NCI-H187 (cell line): ENCODE data around the gene XRCC5.

Experiments
- DNase-seq, 2 experiments: peaks; one replicate each; lab custom pipeline; 2025; lab: John Stamatoyannopoulos, UW

XRCC5 gene

DNA sequence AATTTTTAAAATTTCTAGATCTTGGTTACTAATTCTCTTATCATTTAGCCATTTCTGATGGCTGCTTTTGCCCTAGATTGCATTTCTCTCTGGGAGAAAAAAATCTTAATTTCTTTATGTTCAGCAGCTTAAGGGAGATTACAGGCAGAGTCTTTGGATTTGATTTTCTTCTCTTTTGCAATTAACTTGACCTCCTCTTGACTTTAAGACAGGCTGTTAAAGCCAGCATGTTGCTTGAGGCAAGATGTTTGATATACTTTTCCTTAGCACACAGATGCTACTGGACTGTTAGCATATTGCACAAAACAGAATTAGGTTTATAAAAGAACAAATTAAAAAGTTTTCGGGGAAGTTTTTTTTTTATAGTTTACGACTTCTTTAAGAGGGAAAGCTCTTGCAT is 50.0 kb downstream of the XRCC5 start:
- DNase-seq, result no peak

DNA sequence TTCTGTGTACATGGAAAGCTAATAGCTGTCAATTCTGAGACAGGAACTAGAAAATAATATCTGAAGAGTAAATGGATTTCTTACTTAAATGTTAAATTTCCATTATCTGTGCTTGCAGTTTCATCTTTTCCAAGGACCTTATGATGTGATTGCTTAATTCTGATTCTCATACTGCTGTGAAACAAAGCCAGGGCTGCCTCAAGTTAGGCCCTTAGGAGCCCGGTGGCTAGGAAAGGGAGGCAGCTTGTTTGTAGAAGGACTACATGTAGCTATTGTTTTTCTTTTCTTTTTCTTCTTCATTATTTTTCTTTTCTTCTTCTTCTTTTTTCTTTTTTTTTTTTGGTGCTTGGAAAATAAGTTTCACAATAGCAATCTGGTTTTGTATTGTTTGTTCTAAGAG is 50.5 kb downstream of the XRCC5 start:
- no peak for DNase-seq

DNA sequence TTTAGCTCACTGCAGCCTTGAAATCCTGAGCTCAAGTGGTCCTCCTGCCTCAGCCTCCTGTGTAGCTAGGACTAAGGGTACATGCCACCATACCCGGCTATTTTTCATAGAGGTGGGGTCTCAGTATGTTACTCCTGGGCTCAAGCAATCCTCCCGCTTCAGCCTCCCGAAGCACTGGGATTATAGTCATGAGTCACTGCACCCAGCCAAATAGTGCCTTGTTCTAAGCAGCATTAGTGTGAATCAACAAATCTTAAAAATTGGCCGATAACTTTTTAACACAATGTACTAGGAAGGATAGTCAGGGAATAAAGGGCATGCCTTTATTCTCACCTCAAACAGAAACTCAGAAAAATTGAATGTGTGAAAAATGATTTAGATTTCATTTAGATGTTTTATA is 51.6 kb downstream of the XRCC5 start:
- no peak for DNase-seq

DNA sequence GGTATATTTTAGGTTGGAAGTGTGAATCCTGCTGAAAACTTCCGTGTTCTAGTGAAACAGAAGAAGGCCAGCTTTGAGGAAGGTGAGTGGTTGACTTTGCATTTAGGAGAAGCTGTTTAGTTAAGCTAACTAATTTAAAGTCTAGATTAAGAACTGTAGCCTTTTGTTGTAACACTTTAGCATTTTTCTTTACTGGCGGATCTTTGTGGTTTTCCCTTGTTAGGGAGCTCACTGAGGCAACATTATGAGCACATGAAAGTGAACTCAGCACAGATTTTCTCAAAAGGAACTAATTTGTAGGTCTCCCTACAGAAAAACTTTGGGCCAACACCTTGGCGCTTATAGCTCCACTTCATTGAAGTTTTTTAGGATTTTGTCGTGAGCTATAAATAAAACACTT is 52.8 kb downstream of the XRCC5 start:
- DNase-seq, result no peak

DNA sequence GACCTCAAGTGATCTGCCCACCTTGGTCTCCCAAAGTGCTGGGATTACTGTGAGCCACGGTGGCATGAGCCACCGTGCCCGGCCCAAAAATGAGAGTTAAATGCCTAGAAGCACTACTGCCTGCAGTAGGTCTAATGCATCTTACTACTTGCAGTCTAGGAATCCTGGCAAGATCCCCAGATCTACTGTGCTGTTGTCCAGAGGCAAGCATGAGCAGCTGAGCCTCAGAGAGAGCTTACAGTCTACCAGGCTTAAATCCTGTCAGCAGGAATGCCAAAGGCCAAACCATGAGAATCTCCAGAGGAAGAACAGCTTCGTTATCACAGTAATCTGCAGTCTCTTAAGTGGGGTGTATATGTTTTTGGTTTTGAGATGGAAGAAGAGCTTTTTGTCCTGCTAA is 54.4 kb downstream of the XRCC5 start:
- DNase-seq, result no peak

DNA sequence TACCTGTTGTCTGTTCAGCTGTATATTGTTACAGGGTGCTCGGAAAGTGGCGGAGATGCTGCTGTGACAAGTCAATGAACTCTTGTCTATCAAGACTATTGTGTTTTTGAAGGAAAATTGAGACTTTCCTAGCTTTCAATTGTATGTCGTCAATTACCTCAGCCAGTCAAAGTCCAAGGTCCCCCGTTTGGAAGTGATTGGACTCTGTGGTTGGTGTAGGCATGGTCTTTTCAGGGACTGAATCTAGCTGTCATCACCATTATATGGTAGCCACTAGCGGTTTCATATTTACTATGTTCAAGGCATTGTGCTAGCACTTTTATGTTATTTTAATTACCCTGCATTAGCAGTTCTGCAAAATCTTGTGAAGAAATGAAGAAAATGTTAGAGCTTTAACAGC is 54.9 kb downstream of the XRCC5 start:
- DNase-seq, result no peak

DNA sequence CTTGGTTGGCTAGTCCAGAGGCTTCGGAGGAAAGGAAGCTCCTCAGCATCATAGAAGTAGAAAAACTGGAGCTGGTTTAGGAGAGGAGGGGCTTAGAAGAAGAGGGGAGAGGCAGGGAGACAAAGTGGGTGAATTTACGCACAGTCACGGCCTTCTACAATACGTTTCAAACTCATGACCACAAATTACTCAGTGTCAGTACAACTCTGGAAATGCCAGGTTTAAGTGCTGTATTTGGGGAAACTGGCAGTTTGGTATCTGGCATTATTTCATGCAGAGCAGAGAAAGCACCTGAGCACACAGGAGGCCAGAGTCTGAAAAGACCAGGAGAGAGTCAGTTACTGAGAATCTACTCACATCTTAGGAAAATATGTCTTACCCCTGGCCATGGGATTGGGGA is 55.4 kb downstream of the XRCC5 start:
- DNase-seq, result no peak

DNA sequence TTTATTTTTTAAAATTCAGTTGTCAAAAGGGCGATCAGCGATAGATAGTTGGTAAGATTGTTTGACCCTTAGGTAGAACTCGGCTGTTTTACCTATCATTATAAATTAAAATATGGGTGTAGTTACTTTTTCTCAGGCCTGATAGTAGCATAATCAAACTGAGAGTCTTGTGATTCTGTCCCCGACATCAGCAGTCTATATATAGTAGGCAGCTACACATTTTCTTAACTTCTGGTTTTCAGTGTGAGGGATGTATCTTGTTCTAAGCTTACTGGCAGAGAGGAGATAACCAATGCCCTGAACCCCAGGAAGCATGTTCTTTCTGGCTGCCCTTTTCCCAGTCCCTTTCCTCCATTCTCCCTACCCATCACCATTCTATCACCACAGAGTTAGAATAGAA is 56.6 kb downstream of the XRCC5 start:
- DNase-seq, result no peak

DNA sequence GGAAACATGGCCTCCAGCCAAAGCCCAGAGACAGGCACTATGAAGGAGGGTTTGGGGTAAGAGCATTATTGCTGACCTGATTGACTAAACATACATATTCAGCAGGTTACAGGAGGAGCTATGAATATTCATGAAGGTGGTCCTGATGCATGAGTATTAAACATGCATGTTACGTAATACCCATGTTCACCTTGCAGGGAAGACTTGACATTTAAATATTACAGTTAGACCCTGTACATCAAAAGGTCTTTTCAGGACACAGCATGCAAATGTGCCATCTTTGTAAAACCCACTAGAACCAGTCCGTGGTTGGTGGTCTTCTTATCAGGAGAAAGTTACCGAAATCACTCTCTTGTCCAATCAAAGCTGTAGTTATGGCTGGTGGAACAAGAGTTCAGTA is 59.9 kb downstream of the XRCC5 start:
- no peak for DNase-seq

DNA sequence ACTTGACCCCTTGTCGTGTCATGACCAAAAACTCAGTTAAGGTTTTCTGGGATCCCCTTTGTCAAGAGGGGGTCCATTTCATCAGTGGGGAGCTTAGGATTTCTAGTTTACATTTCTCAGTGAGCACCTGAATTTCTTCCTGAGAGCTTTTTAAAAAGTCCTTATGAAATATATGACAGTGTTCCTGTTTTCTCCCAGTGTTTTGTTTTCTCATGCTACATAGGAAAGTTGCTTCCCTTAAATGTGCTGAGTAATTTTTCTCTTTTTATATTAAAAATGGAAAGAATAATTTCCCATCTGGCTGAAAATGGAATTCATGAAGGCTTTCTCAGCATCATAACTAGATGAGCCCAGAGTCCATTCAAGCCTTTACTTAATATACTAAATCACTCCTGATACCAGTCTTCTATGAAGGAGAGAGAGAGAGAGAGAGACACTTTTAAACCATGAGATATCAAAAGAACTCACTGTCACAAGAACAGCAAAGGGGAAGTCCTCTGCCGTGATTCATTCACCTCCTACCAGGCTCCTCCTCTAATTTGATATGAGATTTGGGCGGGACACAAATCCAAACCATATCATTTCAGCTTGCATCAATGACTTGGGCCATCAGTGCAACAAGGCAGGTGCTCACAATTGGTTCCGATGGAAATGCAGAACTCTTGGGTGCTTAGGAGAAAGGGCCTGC is 61.1 kb downstream of the XRCC5 start:
- DNase-seq, result no peak

DNA sequence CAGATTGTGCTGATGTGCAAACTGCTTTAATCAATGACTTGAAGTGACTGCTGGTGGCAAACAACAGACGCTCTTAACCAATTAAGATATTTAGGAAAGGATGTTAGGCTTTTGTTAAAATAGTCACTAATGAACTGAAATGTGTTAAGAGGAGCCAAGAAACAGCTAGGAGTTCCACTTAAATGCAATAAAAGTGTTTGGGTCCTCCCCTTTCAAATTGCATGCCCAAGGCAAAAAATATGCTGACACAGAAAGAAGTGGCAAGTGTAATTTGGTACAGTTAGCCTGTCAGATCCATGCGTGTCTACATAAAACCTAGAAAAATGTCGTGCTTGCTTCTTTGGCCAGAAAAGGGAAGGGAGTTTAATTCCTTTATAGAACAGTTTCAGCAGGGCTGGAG is 61.9 kb downstream of the XRCC5 start:
- DNase-seq, result no peak

DNA sequence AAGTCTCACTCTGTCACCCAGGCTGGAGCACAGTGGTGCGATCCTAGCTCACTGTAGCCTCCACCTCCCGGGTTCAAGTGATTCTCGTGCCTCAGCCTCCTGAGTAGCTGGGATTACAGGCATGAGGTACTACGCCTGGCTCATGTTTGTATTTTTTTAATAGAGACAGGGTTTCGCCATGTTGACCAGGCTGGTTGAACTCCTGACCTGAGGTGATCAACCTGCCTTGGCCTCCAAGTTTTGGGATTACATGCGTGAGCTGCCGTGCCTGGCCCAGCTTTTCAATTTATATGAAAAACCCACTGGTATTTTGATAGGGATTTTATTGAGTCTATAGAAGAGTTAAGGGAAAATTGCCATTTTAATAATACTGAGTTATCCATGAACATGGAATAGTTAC is 63.3 kb downstream of the XRCC5 start:
- DNase-seq, result no peak

DNA sequence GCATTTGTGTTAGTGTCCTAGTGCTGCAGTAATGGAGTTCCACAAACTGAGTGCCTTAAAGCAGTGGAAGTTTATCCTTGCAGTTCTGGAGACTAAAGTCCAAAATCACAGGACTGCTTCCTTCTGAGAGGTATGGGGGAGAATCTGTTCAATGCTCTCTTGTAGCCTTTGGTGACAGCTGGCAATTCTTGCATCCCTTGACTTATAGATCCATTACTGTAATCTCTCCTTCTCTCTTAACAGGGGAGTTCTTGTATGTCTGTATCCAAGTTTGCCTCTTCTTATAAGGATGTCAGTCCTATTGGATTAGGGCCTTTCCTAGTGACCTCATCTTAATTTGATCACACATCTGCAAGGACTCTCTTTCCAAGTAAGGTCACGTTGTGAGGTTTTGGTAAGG is 69.9 kb downstream of the XRCC5 start:
- DNase-seq, result no peak

DNA sequence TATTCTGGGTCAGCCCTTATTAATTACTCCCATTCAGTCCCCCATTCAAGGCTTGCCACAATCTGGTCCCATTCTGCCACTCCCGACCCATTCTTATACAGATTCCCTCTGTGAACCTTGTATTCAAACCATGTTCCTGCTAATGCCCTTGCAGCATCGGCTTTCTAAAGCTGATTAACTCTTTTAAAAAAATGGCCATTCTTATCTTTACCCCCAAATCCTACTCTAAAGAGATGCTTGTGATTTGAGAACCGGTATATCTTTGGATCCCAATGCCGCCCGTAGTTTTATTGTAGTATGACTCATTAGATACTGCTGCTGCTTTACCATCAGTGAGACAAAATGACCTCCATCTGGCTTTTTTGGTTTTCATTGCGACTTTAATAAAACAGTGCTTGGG is 72.2 kb downstream of the XRCC5 start:
- no peak for DNase-seq

DNA sequence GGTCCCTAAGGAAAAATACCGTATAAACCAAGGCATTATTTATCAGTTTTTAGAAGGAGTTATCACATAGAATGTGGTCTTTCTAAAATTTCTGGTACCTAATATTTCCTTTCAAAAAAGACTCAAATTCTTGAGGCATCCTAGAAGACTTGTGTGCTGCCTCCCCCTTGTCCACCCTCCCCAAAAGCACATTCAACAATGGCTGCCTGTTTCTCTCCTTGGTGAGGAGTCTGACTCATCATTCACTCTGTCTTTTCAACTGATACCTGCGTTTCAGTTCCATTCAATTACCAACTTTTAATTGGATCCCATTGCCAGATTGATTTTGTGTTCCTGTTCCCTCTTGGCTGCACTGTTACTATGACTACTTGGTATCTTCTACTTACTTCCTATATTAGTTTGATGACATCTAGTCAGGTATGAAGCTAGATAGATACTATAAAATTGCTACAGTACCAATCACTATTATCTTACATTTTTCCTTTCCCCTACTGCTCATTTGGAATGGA is 72.9 kb downstream of the XRCC5 start:
- no peak for DNase-seq

DNA sequence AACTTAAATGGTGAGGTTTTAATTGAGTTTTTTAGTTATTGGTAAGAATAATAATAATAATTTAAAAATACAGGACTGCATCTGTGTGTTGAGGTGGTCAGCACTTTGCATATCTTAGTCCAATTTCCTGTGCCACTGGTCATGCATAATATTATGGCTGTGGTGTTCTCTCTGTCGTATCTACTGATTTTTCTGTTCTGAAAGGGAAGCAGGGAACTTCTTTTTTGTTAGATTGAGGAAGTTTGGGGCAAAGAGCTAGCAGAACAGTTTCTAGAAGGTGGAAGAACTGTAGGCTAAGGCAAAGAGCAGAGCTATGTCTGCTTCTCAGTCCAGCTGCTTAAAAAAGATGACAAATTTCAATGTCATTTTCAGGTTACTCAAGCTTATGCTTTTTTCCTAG is 74.3 kb downstream of the XRCC5 start:
- no peak for DNase-seq

DNA sequence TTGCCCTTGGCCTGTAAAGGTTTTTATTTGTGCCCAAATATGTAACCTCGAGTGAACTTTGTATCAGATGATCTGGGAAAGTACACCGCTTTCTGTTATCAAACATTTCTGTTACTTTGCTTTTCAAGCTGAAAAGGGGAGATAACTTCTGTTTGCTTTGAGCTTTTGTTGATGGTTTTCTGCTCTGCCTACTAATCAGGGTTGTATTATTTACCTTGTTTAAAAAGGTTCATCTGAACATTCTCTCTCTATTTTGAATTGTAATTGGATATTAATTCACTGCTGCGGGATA is 79.4 kb downstream of the XRCC5 start:
- DNase-seq, result no peak

DNA sequence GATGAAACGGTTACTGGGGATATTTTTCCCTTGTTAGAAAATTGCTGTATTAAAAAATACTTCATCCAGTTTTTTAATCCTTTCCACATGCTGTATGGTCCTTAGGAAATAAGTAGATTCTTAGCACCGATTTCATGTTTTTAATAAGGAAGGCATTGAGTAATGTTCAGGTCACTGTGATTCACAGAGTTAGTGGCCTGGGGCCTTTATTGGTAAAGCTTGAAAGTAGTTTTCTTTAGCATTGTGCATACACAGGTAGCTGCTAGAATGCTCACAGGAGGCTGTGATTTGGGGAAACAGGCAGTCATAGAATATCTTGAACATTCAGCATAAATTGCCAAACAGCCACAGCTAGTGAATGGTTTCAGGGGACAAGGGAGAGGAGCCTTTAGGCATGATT is 79.8 kb downstream of the XRCC5 start:
- no peak for DNase-seq

DNA sequence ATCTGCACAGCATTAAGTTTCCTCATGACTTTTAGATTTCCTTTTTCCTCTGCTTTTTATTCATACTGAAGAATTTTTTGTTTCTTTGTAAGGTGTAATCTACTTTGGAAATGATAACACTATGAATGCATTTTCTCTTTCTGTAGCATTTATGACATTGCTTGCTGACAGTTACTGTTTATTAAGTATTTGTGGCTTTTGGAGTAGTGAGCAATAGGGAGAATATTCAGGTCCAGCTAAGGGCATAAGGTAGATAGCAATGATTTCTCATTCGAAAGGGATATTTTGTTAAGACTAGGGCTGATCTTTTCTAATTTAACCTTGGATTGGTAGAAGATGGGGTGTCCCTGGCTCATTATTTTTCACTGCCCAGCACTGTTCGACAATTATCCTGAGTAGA is 80.3 kb downstream of the XRCC5 start:
- DNase-seq, result no peak

DNA sequence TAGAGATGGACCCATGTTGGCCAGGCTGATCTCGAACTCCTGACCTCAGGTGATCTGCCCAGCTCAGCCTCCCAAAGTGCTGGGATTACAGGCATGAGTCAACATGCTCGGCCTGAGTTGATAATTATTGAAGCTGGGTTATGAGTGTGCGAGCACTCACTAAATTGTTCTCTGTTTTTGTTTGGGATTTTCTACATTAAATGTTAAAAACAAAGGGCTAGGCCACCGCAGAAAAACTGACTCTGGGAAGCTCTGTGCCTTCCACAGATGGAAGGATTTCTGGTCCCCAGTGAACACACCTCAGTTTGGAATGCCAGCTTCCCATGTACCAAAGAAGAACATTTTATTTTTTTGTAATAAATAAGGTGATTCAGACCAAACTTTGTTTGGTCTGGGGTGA is 83.0 kb downstream of the XRCC5 start:
- DNase-seq, result no peak

DNA sequence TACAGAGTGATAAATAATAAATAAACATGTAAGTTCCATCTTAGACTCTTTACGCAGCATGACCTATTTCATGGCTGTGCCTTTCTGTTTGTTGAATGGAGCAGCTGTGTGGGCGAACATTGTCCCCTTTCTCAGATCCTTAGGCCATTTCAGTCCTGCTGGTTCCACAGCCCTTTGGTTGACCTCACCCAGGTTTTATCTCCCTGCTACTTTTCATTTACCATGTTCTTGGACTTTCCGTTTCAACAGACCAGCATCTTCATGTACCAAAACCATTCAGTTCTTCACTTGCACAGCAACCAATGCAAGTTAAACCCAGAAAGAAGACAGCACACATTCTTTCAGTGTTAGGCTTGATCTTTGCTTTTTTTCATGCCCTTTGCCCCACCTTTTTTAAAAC is 83.8 kb downstream of the XRCC5 start:
- DNase-seq, result no peak

DNA sequence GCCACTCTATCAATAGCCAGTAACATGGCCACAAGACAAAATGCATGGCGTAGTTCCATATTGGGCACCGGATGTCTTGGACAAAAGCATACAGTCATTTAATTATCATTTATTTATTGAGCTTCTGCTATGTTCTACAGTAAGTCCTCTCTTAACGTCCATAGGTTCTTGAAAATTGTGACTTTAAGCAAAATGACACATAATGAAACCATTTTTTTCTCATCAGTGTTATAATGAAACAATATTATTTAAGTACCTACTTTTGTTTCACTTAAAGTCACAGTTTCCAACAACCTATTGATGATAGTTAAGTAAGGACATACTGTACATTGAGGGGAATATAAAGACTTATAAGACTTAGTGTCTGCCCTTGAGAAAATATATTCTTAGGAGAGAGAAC is 84.9 kb downstream of the XRCC5 start:
- DNase-seq, result no peak

DNA sequence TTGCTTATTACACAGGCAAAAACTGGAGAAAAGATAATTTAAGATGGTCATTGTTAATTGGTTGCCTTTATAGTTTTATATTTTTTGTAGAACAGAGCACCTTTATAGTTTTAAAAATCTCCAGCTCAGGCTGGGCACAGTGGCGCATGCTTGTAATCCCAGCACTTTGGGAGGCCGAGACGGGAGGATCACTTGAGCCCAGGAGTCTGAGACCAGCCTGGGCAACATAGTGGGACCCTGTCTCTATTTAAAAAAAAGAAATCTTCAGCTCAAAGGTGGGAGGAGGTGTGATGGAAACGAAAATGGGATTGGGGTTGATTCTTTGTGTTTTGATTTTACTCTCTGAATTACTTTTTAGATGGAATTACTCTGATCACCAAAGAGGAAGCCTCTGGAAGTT is 85.4 kb downstream of the XRCC5 start:
- no peak for DNase-seq

DNA sequence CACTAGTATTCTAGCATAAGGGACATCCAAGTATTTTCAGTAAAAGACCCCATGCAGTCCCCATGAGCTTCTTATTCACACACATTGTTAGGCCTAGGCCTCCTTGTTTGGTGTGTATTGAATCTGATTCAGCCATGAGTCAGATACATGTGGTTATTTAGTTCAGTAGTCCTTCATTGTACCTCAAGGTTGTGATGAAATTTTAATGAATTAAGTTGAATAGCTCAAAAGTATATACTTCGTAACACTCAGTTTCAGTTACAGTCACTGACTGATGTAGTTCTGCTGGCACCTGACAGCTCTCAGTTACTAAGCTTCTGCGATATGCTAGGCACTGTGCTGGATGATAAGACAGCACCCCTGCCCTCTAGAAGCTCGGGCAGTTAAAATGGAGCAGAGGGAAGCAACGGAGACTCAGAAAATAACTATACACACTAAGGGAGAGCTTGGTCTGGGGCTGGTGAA is 86.4 kb downstream of the XRCC5 start:
- DNase-seq, result no peak
